CD4-positive, alpha-beta T cell treated with Interleukin-12 subunit alpha and Interleukin-12 subunit beta, for 1 hour (primary cell): ENCODE results near the gene PNMA6F.
"Not testable (repeated sequence)": the region's sequence is repeated elsewhere in the genome, so short reads cannot be mapped to it uniquely, and the experiment has no call there.

Experiments
- DNase-seq: peaks from one replicate; pipeline ENCODE4 v3.0.0-alpha.2; 2020

The PNMA6F gene

DNA sequence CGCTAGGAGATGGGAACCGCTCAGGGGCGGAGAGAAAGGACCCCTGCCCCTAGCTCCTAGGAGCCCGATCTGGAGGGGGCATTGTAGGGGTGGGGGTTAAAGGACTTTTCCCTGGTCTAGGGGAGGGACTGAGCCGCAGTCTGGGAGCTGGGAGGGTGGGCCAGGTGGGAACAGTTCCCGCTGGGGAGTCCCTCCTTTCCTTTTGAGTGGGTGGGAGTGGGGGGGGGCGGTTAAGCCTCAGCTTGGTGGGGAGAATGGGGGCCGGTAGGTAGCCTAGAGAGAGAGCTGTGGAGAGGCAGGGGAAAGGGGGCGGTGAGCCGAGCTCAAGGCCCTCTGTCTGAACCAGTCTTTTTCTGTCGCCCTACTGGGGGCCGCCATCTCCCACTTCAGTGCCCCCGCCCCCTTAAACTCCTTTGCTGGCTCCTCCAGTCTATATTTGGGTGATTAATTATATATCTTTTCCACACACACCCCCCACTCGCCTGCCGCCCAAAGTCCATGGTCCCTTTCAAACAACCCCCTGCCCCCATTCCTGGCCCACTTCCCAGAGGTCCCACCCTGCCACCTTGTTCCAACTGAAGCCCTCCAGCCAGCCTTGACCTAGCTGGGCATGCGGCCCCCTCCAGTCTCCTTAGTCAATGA is 13.2 kb upstream of the PNMA6F start:
- no peak for DNase-seq

DNA sequence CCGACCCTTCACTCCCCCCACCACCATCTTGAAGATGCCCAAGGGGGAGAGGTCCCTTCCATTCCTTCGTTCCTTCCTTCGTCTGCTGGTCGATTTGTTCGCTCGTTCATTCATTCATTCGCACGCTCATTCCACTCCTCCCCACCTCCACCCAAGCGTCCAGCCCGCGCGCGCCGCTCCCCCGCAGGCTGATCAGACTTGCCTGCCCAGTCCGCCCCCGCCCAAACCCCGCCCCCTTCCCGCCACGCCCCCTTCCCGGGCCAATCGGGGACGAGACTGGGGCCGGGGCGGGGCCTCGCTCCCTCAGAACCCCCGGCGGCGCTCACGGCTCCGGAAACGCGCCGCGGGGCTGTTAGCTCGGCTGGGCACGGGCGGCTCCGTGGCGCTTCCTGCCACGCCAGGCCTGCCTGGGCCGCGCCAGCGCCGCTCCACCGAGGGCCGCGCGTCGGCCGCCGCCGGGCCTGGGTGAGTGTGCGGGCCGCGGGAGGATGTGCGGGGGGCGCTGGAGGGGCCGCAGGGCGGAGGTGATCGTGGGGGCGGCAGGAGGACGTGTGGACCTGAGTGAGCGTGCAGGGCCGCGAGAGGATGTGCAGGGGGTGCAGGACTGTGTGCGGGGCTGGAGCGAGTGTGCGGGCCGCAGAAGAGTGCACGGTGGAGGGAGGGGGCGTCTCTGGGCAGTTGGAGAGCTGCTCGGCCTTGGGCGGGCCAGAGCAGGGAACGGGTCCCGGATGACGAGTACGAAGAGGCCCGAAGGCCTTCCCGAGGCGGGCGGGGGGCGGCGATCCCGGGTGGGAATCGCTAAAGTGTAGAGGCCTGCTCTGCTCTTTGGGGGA is 12.5 kb upstream of the PNMA6F start, which contains the start of gene ZNF275:
Gene ZNF275 (plus strand): TSS at position 333 of the 833 bp plus-strand sequence. CDS start 2,527 bp downstream, outside the sequence.
- DNase-seq: peak; percentile 86

DNA sequence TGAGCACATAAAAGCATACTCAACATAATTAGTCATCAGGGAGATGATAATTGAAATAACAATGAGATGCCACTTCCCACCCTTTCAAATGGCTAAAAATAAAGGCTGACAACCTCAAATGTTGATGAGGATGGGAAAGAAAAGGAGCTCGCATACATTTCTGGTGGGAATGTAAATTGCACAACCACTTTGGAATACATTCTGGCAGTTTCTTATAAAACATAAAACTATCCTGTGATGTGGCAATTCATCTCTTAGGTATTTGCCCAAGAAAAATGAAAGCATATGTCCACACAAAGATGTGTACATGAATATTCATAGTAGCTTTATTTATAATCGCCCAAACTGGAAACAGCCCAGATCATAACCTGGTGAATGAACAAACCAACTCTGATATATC is 11.7 kb upstream of the PNMA6F start:
- DNase-seq: no peak

DNA sequence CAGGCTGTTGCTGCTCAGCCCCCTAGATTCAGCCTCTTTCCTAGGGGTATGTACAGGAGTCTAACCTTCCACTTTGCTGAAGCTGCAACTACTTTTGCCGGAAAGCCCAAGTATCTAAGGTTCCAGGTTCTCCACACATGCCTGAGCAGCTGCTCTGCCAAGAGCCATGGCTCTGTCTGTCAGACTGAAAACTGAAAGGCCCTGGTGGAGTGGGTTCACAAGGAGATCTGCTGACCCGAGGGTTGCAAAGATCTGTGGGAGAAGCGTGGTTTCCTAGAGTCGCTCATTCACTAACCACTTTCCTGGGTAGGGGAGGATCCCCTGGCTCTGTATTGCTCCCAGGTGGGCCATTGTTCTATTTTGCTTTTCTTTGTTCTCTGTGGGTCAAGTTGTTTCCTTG is 6.0 kb upstream of the PNMA6F start:
- no peak for DNase-seq

DNA sequence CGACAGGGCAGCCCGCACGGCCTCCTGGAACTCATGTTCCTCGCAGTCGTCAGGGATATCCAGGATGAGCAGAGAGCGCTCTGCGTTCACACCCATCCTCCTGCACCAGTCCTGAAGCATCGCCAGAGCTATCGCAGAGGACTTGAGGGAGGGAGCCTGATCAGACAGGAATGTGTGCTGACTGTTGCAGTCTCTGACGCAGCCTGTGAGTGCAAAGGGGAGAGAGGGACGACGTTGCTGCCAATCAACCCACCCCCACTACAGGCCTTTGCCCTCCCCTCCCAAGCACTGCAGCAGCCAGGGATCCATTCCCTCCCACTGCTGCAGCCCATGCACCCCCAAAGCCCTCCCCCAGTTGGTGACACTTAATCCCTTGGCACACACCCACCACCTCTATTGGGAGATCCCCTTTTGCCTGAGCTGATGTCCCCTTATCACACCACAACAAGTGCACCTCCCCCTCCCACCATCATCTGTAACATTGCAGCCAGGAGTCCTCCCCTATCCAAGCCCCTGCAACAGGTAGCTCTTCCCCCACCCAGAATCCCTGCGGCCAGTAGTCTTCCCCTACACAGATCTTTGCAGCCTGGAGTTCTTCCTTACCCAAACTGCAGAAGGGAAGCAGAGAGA is 897 bp downstream of the PNMA6F start:
- no peak for DNase-seq

DNA sequence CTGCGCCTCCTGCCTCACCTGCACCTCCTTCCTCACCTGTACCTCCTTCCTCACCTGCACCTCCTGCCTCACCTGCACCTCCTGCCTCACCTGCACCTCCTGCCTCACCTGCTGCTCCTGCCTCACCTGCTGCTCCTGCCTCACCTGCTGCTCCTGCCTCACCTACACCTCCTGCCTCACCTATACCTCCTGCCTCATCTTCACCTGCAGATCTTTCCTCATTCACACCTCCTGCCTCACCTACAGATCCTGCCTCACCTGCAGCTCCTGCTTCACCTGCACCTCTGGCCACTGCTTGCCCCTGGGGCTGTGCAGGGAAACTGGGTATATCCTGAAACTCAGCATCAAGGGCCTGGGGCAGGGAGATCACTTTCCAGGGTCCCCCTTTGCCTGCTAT is 1.5 kb downstream of the PNMA6F start:
- DNase-seq: not testable (repeated sequence)

DNA sequence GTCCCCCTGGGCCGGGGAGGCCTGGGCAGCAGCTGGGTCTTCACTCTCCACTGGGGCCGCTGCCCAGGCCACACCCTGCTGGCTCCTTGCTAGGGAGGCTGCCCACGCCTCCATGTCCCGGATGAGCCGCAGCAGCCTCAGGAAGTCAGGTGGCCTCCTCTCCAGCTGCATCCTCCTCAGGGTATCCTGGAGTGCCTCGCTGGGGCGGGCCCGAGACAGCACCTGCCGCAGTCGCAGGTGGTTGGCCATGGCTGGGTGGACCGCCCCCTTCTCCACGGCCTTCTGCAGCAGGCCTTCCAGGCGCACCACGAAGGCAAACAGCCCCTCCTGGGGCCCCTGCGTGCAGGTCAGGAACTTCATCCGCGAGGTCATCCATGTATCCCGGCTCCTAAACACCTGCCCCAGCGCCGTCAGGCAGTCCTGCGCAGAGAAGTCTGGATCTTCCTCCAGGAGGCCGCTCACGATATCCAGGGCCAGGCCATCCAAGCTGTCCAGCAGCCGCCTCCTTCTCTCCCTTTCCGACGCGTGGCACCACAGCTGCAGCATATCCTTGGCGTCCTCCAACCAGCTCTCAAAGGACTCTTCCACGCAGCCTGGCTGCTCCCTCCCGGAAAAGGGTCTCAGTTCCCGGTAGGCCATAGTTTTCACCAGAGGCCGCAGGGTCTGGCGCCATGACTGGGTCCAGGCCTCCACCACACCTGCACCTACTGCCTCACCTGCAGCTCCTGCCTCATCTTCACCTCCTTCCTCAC is 2.1 kb downstream of the PNMA6F start:
- no peak for DNase-seq

DNA sequence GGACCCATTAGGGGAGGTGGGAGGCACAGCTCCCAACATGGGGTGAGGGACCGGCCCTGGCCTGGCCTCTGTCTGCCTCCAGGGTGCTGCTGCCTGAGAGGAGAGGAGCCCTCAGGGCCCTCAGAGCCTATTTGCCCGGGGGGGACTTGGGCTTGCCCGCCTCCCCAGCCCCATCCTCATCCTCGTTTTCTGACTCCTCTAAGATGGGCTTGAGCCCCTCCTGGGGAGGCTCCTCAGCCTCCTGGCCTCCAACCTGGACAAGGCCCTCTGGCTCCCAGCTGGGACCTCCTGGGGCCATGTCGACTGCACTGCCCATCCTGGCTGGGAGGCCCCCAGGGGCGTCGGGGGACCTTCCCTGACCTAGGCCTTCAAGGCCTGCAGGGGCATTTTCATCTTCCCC is 2.8 kb downstream of the PNMA6F start:
- DNase-seq: no peak

DNA sequence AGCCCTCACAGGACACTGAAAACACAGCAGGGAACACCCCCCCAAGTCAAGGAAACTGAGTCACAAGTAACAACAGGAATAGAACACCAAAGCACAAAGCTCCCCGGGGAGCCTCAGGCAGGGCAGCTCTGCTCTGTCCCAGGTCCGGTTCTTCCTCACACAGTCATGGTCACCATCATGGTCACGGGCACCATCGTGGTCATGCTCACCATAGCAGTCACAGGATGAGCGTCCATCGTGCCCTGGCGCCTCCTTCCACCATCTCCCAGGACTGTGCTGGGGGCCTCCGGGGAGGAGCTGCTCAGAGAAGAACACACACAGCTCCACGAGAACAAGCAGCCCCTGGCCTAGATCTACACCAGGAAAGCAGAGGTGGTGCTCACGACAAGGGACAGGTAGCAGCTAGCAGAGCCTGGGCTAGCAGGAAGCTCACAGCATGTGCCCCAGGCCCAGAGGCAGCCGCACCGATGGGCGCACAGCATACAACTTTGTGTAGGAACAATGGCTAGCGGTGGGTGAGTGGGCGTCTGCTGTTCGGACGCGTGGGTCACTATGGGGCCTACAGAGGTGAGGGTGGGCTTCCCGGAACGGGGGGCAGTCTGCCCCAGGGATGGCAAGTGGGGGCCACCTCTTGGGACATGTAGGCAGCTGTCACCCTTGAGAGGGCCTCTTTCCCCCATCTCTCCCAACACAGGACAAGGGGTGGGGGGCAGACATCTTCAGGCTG is 3.4 kb downstream of the PNMA6F start:
- no peak for DNase-seq

DNA sequence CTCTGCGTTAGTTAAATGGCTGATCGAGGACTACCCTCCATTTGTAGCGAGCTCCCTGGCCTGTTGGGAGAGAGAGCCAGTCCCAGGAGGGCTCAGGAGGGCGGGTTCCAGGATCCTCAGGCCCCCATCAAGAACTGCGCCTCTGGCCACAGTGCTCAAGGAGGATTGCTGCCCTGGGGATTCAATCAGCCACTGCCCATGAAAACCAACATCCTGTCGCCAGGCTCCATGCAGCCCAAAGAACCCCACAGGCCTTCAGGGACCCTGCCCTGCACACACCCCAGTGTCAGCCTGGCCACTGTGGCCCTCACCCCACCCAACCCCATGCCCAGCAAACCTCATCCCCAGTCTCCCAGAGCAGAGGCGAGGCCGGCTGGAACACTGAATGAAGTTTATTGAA is 4.3 kb downstream of the PNMA6F start:
- DNase-seq: no peak

DNA sequence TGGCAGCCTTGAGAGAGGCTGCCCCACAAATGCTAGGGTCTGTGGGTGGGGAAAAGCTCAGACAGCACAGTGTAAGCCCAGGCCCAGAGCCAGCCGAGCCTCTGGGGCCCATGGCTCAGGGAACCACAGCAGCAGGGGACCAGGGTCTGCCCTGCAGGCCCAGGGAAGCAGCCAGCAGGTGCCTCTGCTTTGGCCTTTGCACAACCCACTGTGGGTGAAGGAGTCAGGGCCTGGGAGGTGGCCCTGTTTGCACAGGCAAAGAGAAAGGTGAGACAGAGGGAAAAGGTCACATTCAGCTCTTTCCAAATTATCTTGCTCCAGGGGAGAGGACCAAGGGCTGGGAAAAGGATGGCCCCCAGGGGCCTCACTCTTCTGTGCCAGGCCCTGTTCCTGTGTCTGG is 8.7 kb downstream of the PNMA6F start:
- no peak for DNase-seq

DNA sequence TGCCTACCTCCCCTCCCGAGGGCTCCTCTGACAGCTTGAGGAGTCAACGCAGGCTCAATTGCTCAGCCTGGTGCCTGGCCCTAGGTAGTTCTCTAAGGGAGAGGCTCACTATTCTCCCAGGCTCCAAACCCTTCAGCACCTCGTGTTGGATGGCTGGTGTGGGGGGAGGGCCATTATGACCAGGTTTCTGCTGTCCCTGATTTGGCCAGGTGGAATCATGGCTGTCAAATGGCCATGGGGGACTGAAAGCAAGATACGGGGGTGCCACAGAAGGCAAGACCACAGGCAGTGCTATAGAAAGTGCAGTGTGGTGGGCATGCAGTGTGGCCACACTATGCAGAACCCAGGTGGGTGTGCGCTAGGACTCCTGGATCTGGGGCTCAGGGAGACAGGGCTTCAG is 9.5 kb downstream of the PNMA6F start:
- no peak for DNase-seq

DNA sequence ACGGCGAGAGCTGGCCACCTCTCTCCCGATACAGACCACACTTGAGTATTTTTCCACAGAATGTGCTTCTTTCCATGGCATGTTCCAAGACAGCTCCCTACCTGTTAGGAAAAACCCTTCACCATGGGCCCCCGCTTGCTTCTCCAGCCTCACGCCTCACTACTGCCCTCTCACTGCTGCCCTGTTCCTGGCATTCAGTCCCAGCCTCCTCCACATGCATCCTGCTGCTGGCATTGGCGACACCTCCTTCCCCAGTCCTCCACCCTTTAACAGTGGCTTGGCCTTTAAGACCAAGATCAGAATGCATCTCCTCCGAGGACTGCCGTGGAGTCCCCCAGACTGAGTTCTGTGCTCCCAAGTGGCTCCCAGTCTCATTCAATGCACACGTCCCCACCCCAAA is 10.7 kb downstream of the PNMA6F start:
- DNase-seq: no peak

DNA sequence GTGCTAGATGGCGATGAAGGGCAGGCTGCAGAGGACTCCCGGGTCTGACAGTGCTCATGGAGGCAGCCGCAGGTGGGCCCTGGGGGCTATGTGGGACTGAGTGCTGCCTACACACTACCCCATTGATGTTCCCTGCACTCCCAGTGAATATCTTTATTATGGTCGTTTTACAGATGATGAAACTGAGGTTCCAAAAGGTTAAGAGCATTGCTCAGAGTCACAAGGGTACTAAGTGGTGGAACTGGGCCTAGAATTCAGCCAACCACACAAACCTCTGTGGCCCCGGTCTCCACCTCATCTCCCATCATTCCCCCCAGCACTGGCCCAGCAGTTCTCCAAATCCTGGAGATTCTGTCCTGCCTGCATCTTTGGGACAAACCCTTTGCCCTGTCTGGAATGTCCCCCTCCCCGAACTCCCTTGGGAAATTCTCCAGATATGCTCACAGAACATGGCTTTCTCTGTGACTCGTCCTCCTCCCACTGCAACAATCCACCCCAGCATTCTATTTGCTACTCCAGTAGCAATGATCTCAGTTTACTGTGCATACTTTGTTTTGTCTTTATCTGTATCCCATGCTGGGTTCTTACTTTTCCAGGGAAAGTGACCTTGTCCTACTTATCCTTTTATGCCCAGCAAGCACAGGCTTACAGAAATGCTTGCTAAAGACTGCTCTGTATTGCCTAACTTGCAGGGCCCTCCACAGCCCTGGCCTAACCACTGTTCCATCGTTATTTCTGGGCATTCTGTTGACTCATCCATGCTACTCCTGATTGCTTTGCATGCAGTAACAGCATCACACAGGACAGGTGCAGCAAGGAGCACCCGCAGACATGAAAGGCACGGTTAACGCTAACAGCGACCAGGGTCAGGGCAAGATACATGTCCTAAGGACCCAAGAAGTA is 14.0 kb downstream of the PNMA6F start:
- no peak for DNase-seq

DNA sequence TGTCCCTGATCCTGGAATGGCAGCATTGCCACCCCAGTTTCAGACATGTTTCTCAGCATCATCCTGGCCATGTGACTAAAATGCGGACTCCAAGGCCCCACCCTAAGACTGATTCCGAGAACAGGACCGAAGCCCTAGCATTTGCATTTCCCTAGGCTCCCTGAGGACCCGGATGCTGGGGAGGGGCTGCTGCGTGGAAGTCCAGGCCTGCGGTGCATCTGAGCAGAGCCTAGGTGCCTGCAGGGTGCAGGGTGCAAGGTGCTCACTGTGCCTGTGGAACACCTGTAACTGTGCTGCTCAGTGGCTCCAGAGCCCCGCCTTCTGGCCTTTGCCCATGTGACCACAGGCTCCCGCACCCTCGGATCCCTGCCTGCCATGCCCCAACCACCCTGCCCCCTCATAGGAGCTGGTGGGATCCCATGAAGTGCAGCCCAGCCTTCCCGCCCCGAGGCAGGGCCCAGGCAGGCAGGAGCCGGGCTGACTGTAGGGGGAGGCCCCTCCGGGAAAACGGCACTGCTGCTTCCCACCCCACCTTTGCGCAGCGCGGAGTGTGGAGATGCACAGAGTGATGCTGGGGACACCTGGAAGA is 14.9 kb downstream of the PNMA6F start:
- DNase-seq: no peak

DNA sequence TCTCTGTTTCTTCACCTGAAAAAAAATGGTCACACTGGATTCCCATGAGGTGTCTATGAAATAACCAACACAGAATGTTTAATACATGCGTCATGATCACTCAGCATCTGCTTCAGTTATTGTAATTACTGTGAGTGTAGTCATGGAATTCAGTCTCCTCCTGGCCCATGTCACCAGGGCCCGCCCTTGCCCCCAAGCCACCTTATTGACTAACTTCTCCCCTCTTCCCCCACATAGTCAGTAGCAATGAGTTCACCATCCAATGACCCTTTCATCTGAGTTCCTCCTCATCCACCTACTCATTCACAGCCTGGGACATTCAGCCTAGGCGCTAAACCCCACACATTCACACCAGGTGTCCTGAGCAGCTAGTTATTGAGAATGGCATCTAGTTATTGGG is 15.6 kb downstream of the PNMA6F start:
- no peak for DNase-seq

DNA sequence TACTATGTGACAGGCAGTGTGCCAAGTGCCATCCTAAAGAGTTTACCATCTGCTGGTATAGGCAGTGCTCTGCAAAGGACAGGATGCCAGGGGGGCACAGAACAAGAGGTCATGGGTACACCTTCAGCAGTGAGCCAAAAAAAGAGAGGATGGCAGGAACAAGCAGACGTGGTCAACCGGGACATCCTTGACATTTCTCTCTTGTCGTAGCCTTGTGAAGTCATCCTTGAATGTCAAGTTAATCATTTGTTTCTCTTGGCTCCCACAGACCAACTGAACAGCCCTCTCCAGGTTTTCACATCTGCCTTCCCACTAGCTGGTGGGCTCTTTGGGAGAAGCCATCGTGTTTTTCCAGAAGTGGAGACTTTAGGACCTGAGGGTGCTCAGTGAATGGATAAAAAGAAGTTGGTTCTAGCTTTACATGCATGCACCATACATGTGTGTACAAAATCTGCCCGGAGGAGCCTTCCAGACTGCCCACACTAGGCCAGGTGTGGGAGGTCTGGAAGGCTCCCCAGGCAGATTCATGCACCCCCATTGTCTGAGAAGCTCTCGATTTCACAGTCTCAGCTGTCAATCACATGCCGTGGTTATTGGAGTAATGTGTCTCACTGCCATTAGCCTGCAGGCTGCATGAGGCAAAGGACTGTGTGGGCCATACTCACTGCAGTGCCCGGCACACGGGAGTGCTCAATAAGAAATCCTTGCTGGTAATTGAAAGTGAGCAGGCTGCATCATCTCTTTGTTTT is 16.4 kb downstream of the PNMA6F start:
- no peak for DNase-seq

DNA sequence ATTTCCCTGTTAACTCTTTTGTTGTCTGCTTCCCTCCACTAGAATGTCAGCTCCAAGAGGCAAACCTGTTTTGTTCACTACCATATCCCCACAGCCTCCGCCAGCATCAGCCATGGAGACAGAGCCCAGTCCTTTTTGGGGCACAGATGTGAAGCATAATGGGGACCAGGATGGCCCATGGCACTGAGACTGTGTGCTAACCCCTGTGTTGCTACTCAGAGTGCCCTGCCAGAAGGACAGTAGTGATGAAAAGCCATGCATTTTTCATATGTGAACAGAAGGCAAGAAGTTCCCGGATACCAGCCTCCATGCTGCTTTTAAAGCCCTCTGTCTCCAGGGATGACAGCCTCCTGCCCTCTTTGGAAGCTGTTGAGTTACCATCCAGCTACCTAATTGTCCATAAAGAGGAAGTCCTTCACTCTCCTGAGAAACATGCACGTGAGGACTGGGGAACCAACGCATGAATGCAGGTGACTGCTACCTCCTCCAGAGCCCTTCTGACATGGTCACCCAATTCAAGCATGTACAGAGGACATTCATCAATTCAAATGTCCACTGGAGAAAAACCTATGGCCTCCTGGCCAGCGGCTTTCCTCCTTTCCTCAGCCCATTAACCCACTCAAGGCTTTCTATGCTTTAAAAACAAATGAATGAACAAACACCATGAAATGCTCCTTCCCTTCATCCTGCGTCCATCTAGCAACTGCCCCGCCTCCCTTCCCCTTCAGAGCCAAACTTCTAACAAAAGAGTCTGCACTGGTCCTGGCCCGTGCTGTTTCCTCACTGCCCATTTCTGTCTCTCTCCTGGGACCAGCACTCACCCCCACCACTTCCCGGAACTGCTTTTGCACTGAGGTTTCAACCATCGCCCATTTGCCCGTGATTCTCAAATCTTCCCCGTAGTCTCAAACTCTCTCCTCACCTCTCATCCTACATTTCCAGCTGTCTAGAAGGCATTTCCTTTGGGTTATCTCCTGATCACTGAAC is 18.0 kb downstream of the PNMA6F start:
- no peak for DNase-seq

DNA sequence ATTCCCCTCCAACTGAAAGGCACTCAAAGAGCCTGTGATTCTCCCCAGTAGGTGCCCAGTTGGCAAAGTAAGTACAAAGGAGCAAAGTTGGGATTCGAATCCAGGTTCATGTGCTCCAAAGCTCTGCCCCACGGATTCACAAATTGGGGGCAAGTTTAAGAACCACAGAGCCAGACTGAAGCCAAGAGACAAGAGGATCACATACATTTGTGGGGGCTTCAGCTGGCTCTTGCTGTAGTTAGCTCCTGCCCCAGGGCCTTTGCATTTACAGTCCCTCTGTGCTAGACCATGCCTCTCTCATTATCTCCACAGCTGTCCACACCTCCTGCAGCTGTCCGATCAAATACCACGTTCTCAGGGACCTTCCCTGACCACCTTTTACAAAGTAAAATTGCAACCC is 18.8 kb downstream of the PNMA6F start:
- no peak for DNase-seq
